Naive thymus-derived CD8-positive, alpha-beta T cell (primary cell): ENCODE data around the gene CAMTA1. TPM values are rescaled to one million over a fixed set of nuclear protein-coding genes. Genes with fewer than 3 reads are reported as not detected.

Experiments
- ATAC-seq, 2 donors: fragments of 150-1000 bp; cut with Tn5 transposase in 1 of 2; sonication (Bioruptor Pico), chemical (Tn5 transposase) in 1 of 2; 1 replicate in 1 of 2; 2 replicates in 1 of 2; pipeline ENCODE4 v1.10.0; 2021; ENCODE audit warnings: mild to moderate bottlenecking in 2 of 2, moderate library complexity in 2 of 2
- POLR2A ChIA-PET: fragments of 350-600 bp; sonication (Branson Sonifier 250); formaldehyde crosslinking; loops from one replicate; lab custom pipeline; 2021; ENCODE audit warnings: antibody characterized with exemption; lab: Charles Lee
- DNase-seq, 10 donors: peaks; one replicate each; pipeline versions ENCODE4 v3.0.0 to v3.0.0-alpha.2; 2020 to 2022
- H3K27ac Mint-ChIP-seq, 10 donors: one replicate each; pipeline ENCODE4 v1.8.0; 2020 to 2022; ENCODE audit warnings: mild to moderate bottlenecking in 10 of 10, mixed read lengths in 10 of 10, moderate library complexity in 4 of 10, inconsistent platforms in 1 of 10
- H3K27me3 Mint-ChIP-seq, 5 donors: one replicate each; pipeline ENCODE4 v1.8.0; 2021 to 2022; ENCODE audit warnings: mixed read lengths in 5 of 5
- H3K36me3 Mint-ChIP-seq, 3 donors: one replicate each; pipeline ENCODE4 v1.8.0; 2020 to 2022; ENCODE audit warnings: mixed read lengths in 3 of 3, mild to moderate bottlenecking in 2 of 3, inconsistent platforms in 1 of 3
- H3K4me1 Mint-ChIP-seq, 4 donors: one replicate each; pipeline ENCODE4 v1.8.0; 2021 to 2022; ENCODE audit warnings: mixed read lengths in 4 of 4
- H3K4me3 Mint-ChIP-seq, 10 donors: one replicate each; pipeline ENCODE4 v1.8.0; 2020 to 2022; ENCODE audit warnings: mild to moderate bottlenecking in 10 of 10, mixed read lengths in 10 of 10, moderate library complexity in 6 of 10, inconsistent platforms in 1 of 10
- H3K9me3 Mint-ChIP-seq, 9 donors: one replicate each; pipeline ENCODE4 v1.8.0; 2020 to 2022; ENCODE audit warnings: mixed read lengths in 9 of 9, mild to moderate bottlenecking in 3 of 9, inconsistent platforms in 1 of 9, moderate library complexity in 1 of 9
- polyA plus RNA-seq, 3 donors: library from polyadenylated mRNA; unstranded; fragments of 300-500 nt; fragmentation: Illumina TruSeq; gene quantifications; one replicate each; pipeline ENCODE4 v1.2.3, GENCODE V29; 2021
- total RNA-seq, 8 experiments: library from RNA in 2 of 8; stranded (reverse) in 2 of 8; gene quantifications; one replicate each; pipeline ENCODE4 v1.2.3 and lab custom pipeline; 2021 to 2026

The CAMTA1 gene
- total and polyA plus RNA-seq, 5 experiments from 2014 or later, result 32.6 to 78.3 (median 47.3) TPM

DNA sequence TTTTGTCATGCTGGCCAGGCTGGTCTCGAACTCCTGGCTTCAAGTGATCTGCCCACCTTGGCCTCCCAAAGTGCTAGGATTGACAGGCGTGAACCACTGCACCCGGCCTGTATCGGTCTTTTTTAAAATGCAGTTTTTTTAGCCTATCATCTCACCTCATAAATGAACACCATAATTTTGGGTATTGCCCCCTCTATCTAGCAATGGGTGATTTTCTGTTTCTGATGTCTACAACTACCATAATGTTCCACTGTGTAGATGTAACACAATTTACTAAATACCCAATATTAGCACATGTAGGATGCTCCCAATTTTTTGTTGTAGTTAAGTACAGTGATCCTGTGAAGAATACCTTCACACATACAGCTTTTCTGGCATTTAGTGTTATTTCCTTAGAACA, 2.0 kb upstream of the CAMTA1 start:
- Mint-ChIP-seq H3K36me3 (no peaks in the 10 kb centered on the region), H3K27ac (peak overlapping the region in 4 of 10 donors; percentile 82 to 93 (median 90)), H3K9me3 (no peaks in the 10 kb centered on the region), H3K4me1 (peaks cover 15 to 33% (median 29%) of the 10 kb centered on the region in 4 donors), H3K27me3 (no peaks in the 10 kb centered on the region), H3K4me3 (peak overlapping the region; percentile 67 to 93 (median 88))
- POLR2A ChIA-PET, result no interaction called here
- ATAC-seq (no peak), DNase-seq (no peak)

GRCh38 chr1:6783936-6784559, 1.2 kb upstream of the CAMTA1 start:
- peak in 1 of 2 donors; percentile 0 for ATAC-seq
- H3K4me3 Mint-ChIP-seq, result peak overlapping the region; percentile 78 to 93 (median 88)
- POLR2A ChIA-PET, result interaction anchor here (1.0 to 2.3 kb wide), 8 partner anchors 11 to 204 kb away, joined by 3 to 12 read pairs (median 4); partner anchors contain the start of genes DNAJC11, KLHL21, PHF13 and ZBTB48
- peak overlapping the region; percentile 82 to 95 (median 90) for H3K27ac Mint-ChIP-seq
- peak in 1 of 10 donors; percentile 17 for DNase-seq
- no peaks in the 10 kb centered on the region for H3K36me3 Mint-ChIP-seq
- no peaks in the 10 kb centered on the region for H3K9me3 Mint-ChIP-seq
- H3K27me3 Mint-ChIP-seq, result no peaks in the 10 kb centered on the region
- peaks cover 23 to 41% (median 37%) of the 10 kb centered on the region in 4 donors for H3K4me1 Mint-ChIP-seq

- Mint-ChIP-seq H3K4me1 (peaks cover 28 to 47% (median 43%) of the 10 kb centered on the region in 4 donors), H3K27ac (peak overlapping the region; percentile 84 to 97 (median 94)), H3K4me3 (peak overlapping the region; percentile 80 to 97 (median 91)), H3K9me3 (no peaks in the 10 kb centered on the region), H3K27me3 (no peaks in the 10 kb centered on the region), H3K36me3 (peaks cover 0 to 2% (median 0%) of the 10 kb centered on the region in 3 donors)
- DNase-seq, result peak; percentile 77 to 100 (median 99)
- POLR2A ChIA-PET, result interaction anchor here (0.6 to 2.3 kb wide), 10 partner anchors 10 to 1177 kb away, joined by 3 to 12 read pairs (median 4); partner anchors contain the start of genes DNAJC11, KLHL21, PARK7 and PHF13
- peak; percentile 82 to 86 for ATAC-seq
These were observed 515 bp upstream of the CAMTA1 start for GRCh38 chr1:6784560-6785317.

DNA sequence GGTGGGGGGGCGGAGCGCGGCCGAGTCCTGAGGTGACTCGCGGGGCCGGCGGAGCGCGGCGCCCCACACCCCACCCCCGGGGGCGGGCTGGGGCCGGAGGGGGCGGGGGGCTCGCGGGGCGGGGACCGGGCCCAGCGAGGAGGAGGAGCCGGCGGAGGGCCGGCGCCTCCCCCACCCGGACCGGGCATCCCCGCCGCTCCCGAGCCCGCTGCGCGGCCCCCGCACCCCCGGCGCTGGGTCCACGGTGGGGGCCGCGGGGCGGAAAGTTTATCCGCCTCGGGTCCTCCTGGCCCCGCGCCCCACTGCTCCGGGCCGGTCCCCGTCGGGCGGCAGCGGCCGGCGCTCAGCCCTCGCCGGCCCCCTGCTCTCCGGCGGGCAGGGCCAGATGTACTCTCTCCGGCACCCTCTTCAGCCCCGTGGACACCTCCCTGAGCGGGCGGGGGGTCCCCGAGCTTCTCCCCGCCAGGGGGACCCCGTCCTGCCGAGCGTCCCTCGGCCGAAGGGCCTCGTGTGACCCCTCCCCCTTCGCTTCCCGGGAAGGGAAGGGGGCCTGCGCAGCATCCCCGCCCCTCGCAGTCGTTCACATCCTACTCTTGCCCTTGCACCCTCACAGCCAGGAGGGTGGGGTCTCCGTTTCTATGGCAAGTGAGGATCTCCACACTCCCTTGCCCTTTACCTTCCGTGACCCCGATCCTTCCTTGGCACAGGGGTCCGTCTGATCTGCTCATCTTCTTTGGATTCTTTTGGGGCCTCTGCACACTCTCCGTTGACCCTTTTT, 663 bp downstream of the CAMTA1 start:
- Mint-ChIP-seq H3K4me1 (peaks cover 28 to 56% (median 52%) of the 10 kb centered on the region in 4 donors), H3K27me3 (no peaks in the 10 kb centered on the region), H3K9me3 (no peaks in the 10 kb centered on the region), H3K4me3 (peak overlapping the region; percentile 83 to 98 (median 96)), H3K36me3 (peaks cover 0 to 3% (median 0%) of the 10 kb centered on the region in 3 donors), H3K27ac (peak overlapping the region; percentile 88 to 98 (median 94))
- ATAC-seq (no peak), DNase-seq (peak; percentile 16 to 68 (median 26))
- POLR2A ChIA-PET, result interaction anchor here (0.5 to 2.3 kb wide), 7 partner anchors 9 to 183 kb away, joined by 3 to 12 read pairs (median 7); partner anchors contain the start of genes DNAJC11 and KLHL21

- Mint-ChIP-seq H3K4me1 (peaks cover 35 to 71% (median 60%) of the 10 kb centered on the region in 4 donors), H3K27ac (peak overlapping the region in 8 of 10 donors; percentile 5 to 55 (median 40)), H3K9me3 (no peaks in the 10 kb centered on the region), H3K4me3 (peak overlapping the region in 7 of 10 donors; percentile 1 to 43 (median 34)), H3K27me3 (no peaks in the 10 kb centered on the region), H3K36me3 (peaks cover 0 to 21% (median 0%) of the 10 kb centered on the region in 3 donors)
- POLR2A ChIA-PET, result no interaction called here
- ATAC-seq, result no peak
- DNase-seq, result no peak
These were observed 3.7 kb downstream of the CAMTA1 start for GRCh38 chr1:6788946-6789345.

DNA sequence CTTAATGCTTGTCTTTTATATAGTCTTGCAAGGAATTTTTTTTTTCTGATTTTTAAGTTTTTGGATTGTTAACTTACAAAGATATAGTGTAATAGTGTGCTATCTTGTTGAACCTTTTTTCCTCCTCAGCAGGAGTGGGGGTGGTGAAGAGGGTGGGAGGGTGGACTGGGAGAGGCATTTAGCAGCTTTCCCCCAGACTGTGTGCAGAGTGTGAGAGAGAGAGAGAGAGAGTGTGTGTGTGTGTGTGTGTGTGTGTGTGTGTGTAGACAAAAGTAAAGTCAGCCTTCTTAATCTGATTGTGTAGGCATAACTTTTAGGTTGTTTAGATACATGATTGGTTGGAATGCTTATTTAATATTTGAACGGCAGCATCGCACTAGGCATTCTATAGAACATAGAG, 4.9 kb downstream of the CAMTA1 start:
- H3K27ac Mint-ChIP-seq, result peak overlapping the region in 2 of 10 donors; percentile 58 to 63
- H3K27me3 Mint-ChIP-seq, result no peaks in the 10 kb centered on the region
- peaks cover 35 to 69% (median 62%) of the 10 kb centered on the region in 4 donors for H3K4me1 Mint-ChIP-seq
- H3K36me3 Mint-ChIP-seq, result peaks cover 0 to 21% (median 0%) of the 10 kb centered on the region in 3 donors
- ATAC-seq (no peak), DNase-seq (no peak)
- POLR2A ChIA-PET, result no interaction called here
- H3K9me3 Mint-ChIP-seq, result no peaks in the 10 kb centered on the region
- H3K4me3 Mint-ChIP-seq, result no peak overlapping the region

GRCh38 chr1:6794164-6794563, 8.9 kb downstream of the CAMTA1 start:
- peaks cover 13 to 49% (median 36%) of the 10 kb centered on the region in 4 donors for H3K4me1 Mint-ChIP-seq
- ATAC-seq (no peak), DNase-seq (peak in 4 of 10 donors; percentile 3 to 44 (median 30))
- peaks cover 0 to 36% (median 0%) of the 10 kb centered on the region in 3 donors for H3K36me3 Mint-ChIP-seq
- no peak overlapping the region for H3K27ac Mint-ChIP-seq
- POLR2A ChIA-PET, result interaction anchor here (1.7 kb wide), 1 partner anchor 9 kb away, joined by 5 read pairs; the partner anchor contains the start of gene CAMTA1
- H3K4me3 Mint-ChIP-seq, result no peak overlapping the region
- H3K27me3 Mint-ChIP-seq, result no peaks in the 10 kb centered on the region
- no peaks in the 10 kb centered on the region for H3K9me3 Mint-ChIP-seq

- DNase-seq, result no peak
- H3K4me1 Mint-ChIP-seq, result peaks cover 12 to 42% (median 34%) of the 10 kb centered on the region in 4 donors
- peak overlapping the region in 1 of 10 donors; percentile 44 for H3K27ac Mint-ChIP-seq
- ATAC-seq, result no peak
- POLR2A ChIA-PET, result interaction anchor here (1.7 kb wide), 1 partner anchor 10 kb away, joined by 5 read pairs; the partner anchor contains the start of gene CAMTA1
- no peak overlapping the region for H3K4me3 Mint-ChIP-seq
- no peaks in the 10 kb centered on the region for H3K9me3 Mint-ChIP-seq
- H3K36me3 Mint-ChIP-seq, result peaks cover 0 to 38% (median 0%) of the 10 kb centered on the region in 3 donors
- H3K27me3 Mint-ChIP-seq, result no peaks in the 10 kb centered on the region
These were observed 9.9 kb downstream of the CAMTA1 start for GRCh38 chr1:6795203-6795602.

- POLR2A ChIA-PET, result interaction anchor here (1.7 kb wide), 1 partner anchor 11 kb away, joined by 5 read pairs; the partner anchor contains the start of gene CAMTA1
- H3K27me3 Mint-ChIP-seq, result no peaks in the 10 kb centered on the region
- DNase-seq, result no peak
- H3K27ac Mint-ChIP-seq, result no peak overlapping the region
- no peak for ATAC-seq
- H3K4me1 Mint-ChIP-seq, result peaks cover 12 to 42% (median 34%) of the 10 kb centered on the region in 4 donors
- no peak overlapping the region for H3K4me3 Mint-ChIP-seq
- peaks cover 0 to 40% (median 0%) of the 10 kb centered on the region in 3 donors for H3K36me3 Mint-ChIP-seq
- H3K9me3 Mint-ChIP-seq, result no peaks in the 10 kb centered on the region
These were observed 10.4 kb downstream of the CAMTA1 start for GRCh38 chr1:6795661-6796060.

GRCh38 chr1:6796095-6796494, 10.8 kb downstream of the CAMTA1 start:
- Mint-ChIP-seq H3K36me3 (peaks cover 0 to 40% (median under 1%) of the 10 kb centered on the region in 3 donors), H3K9me3 (no peaks in the 10 kb centered on the region), H3K4me1 (peaks cover 11 to 43% (median 34%) of the 10 kb centered on the region in 4 donors), H3K4me3 (no peak overlapping the region), H3K27ac (no peak overlapping the region), H3K27me3 (no peaks in the 10 kb centered on the region)
- POLR2A ChIA-PET, result interaction anchor here (1.7 kb wide), 1 partner anchor 11 kb away, joined by 5 read pairs; the partner anchor contains the start of gene CAMTA1
- DNase-seq (no peak), ATAC-seq (no peak)

GRCh38 chr1:6799499-6799898, 14.2 kb downstream of the CAMTA1 start:
- no peaks in the 10 kb centered on the region for H3K27me3 Mint-ChIP-seq
- ATAC-seq (no peak), DNase-seq (no peak)
- peaks cover 0 to 28% (median 3%) of the 10 kb centered on the region in 3 donors for H3K36me3 Mint-ChIP-seq
- POLR2A ChIA-PET, result no interaction called here
- peak overlapping the region in 1 of 10 donors; percentile 82 for H3K27ac Mint-ChIP-seq
- H3K4me3 Mint-ChIP-seq, result no peak overlapping the region
- H3K4me1 Mint-ChIP-seq, result peaks cover 15 to 50% (median 38%) of the 10 kb centered on the region in 4 donors
- no peaks in the 10 kb centered on the region for H3K9me3 Mint-ChIP-seq
